Neural cell (in vitro differentiated cells): Measurements from ENCODE around the gene RAP1B.

Experiments used
- CTCF ChIP-seq: fragments of 450-650 bp; IDR thresholded peaks from 2 replicates; pipeline ENCODE4 v1.5.1; 2014; ENCODE audit warnings: antibody characterized with exemption, mild to moderate bottlenecking, moderate library complexity; ENCODE audit not compliant: poor library complexity, severe bottlenecking
- EP300 ChIP-seq: fragments of 450-650 bp; conservative IDR thresholded peaks from 2 replicates; pipeline ENCODE4 v1.6.1; 2014; ENCODE audit warnings: antibody characterized with exemption, mild to moderate bottlenecking, moderate library complexity; ENCODE audit not compliant: poor library complexity, severe bottlenecking
- EZH2 ChIP-seq: fragments of 200-600, 300-800 bp; shearing (Covaris generic), sonication (generic); IDR thresholded peaks from 2 replicates; pipeline ENCODE4 v1.6.1; 2014; ENCODE audit warnings: antibody characterized with exemption, low read length, borderline replicate concordance, mild to moderate bottlenecking; ENCODE audit not compliant: insufficient read depth, poor library complexity, severe bottlenecking
- POLR2AphosphoS5 ChIP-seq: IDR thresholded peaks from 2 replicates; pipeline ENCODE4 v1.6.1; 2012
- REST ChIP-seq: IDR thresholded peaks from 2 replicates; pipeline ENCODE4 v1.6.1; 2012; ENCODE audit warnings: borderline replicate concordance

- no peak for TF ChIP-seq POLR2AphosphoS5
- TF ChIP-seq CTCF = no peak
- no peak for TF ChIP-seq EZH2
- no peak for TF ChIP-seq EP300
- TF ChIP-seq REST = no peak
These were observed 46.5 kb upstream of the RAP1B start for GRCh38 chr12:68564166-68564565.
